HFFc6 (cell line): ENCODE results near the gene PGAP3. TPM values are rescaled to one million over a fixed set of nuclear protein-coding genes. Genes with fewer than 3 reads are reported as not detected.

Experiments
- DNase-seq: peaks from one replicate; pipeline ENCODE4 v3.0.0-alpha.2; 2018
- H3K27ac Mint-ChIP-seq: 2 replicates; pipeline ENCODE4 v1.8.0; 2020; ENCODE audit warnings: mild to moderate bottlenecking, mixed read lengths
- H3K27me3 Mint-ChIP-seq: 2 replicates; pipeline ENCODE4 v1.8.0; 2021; ENCODE audit warnings: mild to moderate bottlenecking, moderate library complexity, mixed read lengths; ENCODE audit not compliant: insufficient read depth
- H3K36me3 Mint-ChIP-seq: 2 replicates; pipeline ENCODE4 v1.8.0; 2021; ENCODE audit warnings: low read depth, mixed read lengths
- H3K4me1 Mint-ChIP-seq: 2 replicates; pipeline ENCODE4 v1.8.0; 2020; ENCODE audit warnings: low read depth, mixed read lengths
- H3K4me3 Mint-ChIP-seq: 2 replicates; pipeline ENCODE4 v1.8.0; 2020; ENCODE audit warnings: mild to moderate bottlenecking, moderate library complexity, mixed read lengths
- H3K9me3 Mint-ChIP-seq: 2 replicates; pipeline ENCODE4 v1.8.0; 2020; ENCODE audit warnings: mild to moderate bottlenecking, mixed read lengths
- CTCF ChIP-seq: fragments of 200-600 bp; sonication (generic); IDR thresholded peaks from 2 replicates; pipeline ENCODE4 v1.5.0; 2021; ENCODE audit warnings: antibody characterized with exemption, mild to moderate bottlenecking
- total RNA-seq, 6 experiments: library from RNA; stranded (reverse); fragmentation: NEBNext Ultra II Directional; extraction: Animal tissue kit (Norgen Biotek cat#: 25700); gene quantifications; 2 replicates in 1 of 6; 3 replicates in 5 of 6; pipeline ENCODE4 v1.2.3, GENCODE V29; 2021

The PGAP3 gene
- total RNA-seq, 6 experiments from 2014 or later = 9.9 to 15.5 (median 12.7) TPM

GRCh38 chr17:39665642-39666224, 22.1 kb downstream of the PGAP3 start:
- TF ChIP-seq CTCF = peak; percentile 36; the same call in 1 of the 2 replicates
- DNase-seq = no peak
- Mint-ChIP-seq H3K4me1 (peaks cover 18% of the 10 kb centered on the region), H3K27me3 (peaks cover 31% of the 10 kb centered on the region), H3K27ac (no peak overlapping the region), H3K9me3 (no peaks in the 10 kb centered on the region), H3K4me3 (no peak overlapping the region), H3K36me3 (no peaks in the 10 kb centered on the region)

- Mint-ChIP-seq H3K4me1 (peaks cover 18% of the 10 kb centered on the region), H3K9me3 (no peaks in the 10 kb centered on the region), H3K4me3 (no peak within 1 kb of the TSS), H3K27me3 (peaks cover 29% of the 10 kb centered on the region), H3K27ac (no peak within 1 kb of the TSS), H3K36me3 (no peaks in the 10 kb centered on the region)
- no peak for TF ChIP-seq CTCF
- no peak for DNase-seq
These were observed 23.0 kb downstream of the PGAP3 start, which contains the start of gene TCAP for GRCh38 chr17:39664581-39665561. Gene TCAP (plus strand): TSS chr17:39665349. CDS start chr17:39665360, 11 bp downstream.

GRCh38 chr17:39663688-39664580, 23.9 kb downstream of the PGAP3 start:
- Mint-ChIP-seq H3K4me1 (peaks cover 18% of the 10 kb centered on the region), H3K27ac (no peak overlapping the region), H3K9me3 (no peaks in the 10 kb centered on the region), H3K27me3 (peaks cover 26% of the 10 kb centered on the region), H3K36me3 (no peaks in the 10 kb centered on the region), H3K4me3 (peak overlapping the region; percentile 56)
- no peak for DNase-seq
- no peak for TF ChIP-seq CTCF

GRCh38 chr17:39663340-39663687, 24.5 kb downstream of the PGAP3 start:
- DNase-seq = no peak
- Mint-ChIP-seq H3K27me3 (peaks cover 21% of the 10 kb centered on the region), H3K9me3 (no peaks in the 10 kb centered on the region), H3K27ac (no peak overlapping the region), H3K4me3 (no peak overlapping the region), H3K4me1 (peaks cover 12% of the 10 kb centered on the region), H3K36me3 (no peaks in the 10 kb centered on the region)
- no peak for TF ChIP-seq CTCF
